ENCODE data around the gene RIBC1. TPM values are rescaled to one million over a fixed set of nuclear protein-coding genes. Genes with fewer than 3 reads are reported as not detected.

RIBC1 gene
- total RNA-seq, 1 donor from 2014 or later = not detected

GRCh38 chrX:53474707-53475106, 52.0 kb downstream of the RIBC1 start:
- intact Hi-C loops (cut with DNase I) = no loop called here
- H3K36me3 ChIP-seq = no peaks in the 10 kb centered on the region
- no peak overlapping the region for H3K27ac ChIP-seq
- H3K4me3 ChIP-seq = no peak overlapping the region
- H3K4me1 ChIP-seq = no peaks in the 10 kb centered on the region
- no peak for TF ChIP-seq CTCF (IDR thresholded peaks at IDR 0.05)
- no peak for DNase-seq (ENCODE audit: low spot score in 2 of 2)
- no peaks in the 10 kb centered on the region for H3K27me3 ChIP-seq
- H3K9me3 ChIP-seq = no peaks in the 10 kb centered on the region

- H3K27ac ChIP-seq = no peak overlapping the region
- H3K4me3 ChIP-seq = no peak overlapping the region
- no peak for TF ChIP-seq CTCF (IDR thresholded peaks at IDR 0.05)
- DNase-seq (ENCODE audit: low spot score in 2 of 2) = no peak
- no peaks in the 10 kb centered on the region for H3K9me3 ChIP-seq
- H3K4me1 ChIP-seq = no peaks in the 10 kb centered on the region
- H3K36me3 ChIP-seq = no peaks in the 10 kb centered on the region
- intact Hi-C loops (cut with DNase I) = no loop called here
- H3K27me3 ChIP-seq = no peaks in the 10 kb centered on the region
These were observed 53.7 kb downstream of the RIBC1 start for GRCh38 chrX:53476371-53476770.

GRCh38 chrX:53479301-53479700, 56.6 kb downstream of the RIBC1 start:
- Histone ChIP-seq H3K27me3 (no peaks in the 10 kb centered on the region), H3K36me3 (no peaks in the 10 kb centered on the region), H3K4me1 (no peaks in the 10 kb centered on the region), H3K27ac (no peak overlapping the region), H3K4me3 (no peak overlapping the region), H3K9me3 (no peaks in the 10 kb centered on the region)
- DNase-seq (ENCODE audit: low spot score in 2 of 2) = no peak
- intact Hi-C loops (cut with DNase I) = no loop called here
- no peak for TF ChIP-seq CTCF (IDR thresholded peaks at IDR 0.05)

Other genes starting within 250 kb of the RIBC1 start
- gene KDM5C, start 197.7 kb upstream of the RIBC1 start, total RNA-seq = 71.7 TPM
- 43.3 TPM for gene IQSEC2, start 141.3 kb upstream of the RIBC1 start, total RNA-seq
- gene SMC1A, start 219 bp upstream of the RIBC1 start, total RNA-seq = 11.2 TPM
- 21.5 TPM for gene HSD17B10, start 11.5 kb downstream of the RIBC1 start, total RNA-seq

All from ascending aorta (tissue), 2 donors.